ES-I3 (cell line): ENCODE results near the gene SPTLC3.

Experiments used
- H3K36me3 ChIP-seq: 2 replicates; pipeline ENCODE4 v1.6.1; 2013; ENCODE audit warnings: mild to moderate bottlenecking, low read length, control low read depth, moderate library complexity; ENCODE audit not compliant: insufficient read depth
- H3K4me1 ChIP-seq: 2 replicates; pipeline ENCODE4 v1.6.1; 2013; ENCODE audit warnings: mild to moderate bottlenecking, control low read depth, low read length; ENCODE audit not compliant: insufficient read depth
- H3K9ac ChIP-seq: 2 replicates; pipeline ENCODE4 v1.6.1; 2013; ENCODE audit warnings: low read depth, mild to moderate bottlenecking, low read length, moderate library complexity
- H3K9me3 ChIP-seq: 2 replicates; pipeline ENCODE4 v1.6.1; 2013; ENCODE audit warnings: mild to moderate bottlenecking, low read length, moderate library complexity; ENCODE audit not compliant: control insufficient read depth, insufficient read depth

Gene SPTLC3

GRCh38 chr20:13008761-13009681 lies at the start of gene SPTLC3:
TSS of gene SPTLC3 (plus strand) at chr20:13008972. CDS start at chr20:13009268, 296 bp downstream.
- H3K9ac ChIP-seq = no peak within 1 kb of the TSS
- H3K36me3 ChIP-seq = no peaks in the 10 kb centered on the region
- H3K9me3 ChIP-seq = no peaks in the 10 kb centered on the region
- peaks cover 10% of the 10 kb centered on the region for H3K4me1 ChIP-seq

GRCh38 chr20:12961725-12962124 lies 47.0 kb upstream of the SPTLC3 start:
- no peaks in the 10 kb centered on the region for H3K36me3 ChIP-seq
- no peak overlapping the region for H3K9ac ChIP-seq
- H3K4me1 ChIP-seq = no peaks in the 10 kb centered on the region
- no peaks in the 10 kb centered on the region for H3K9me3 ChIP-seq

GRCh38 chr20:12962895-12963294 lies 45.9 kb upstream of the SPTLC3 start:
- H3K9me3 ChIP-seq = no peaks in the 10 kb centered on the region
- no peaks in the 10 kb centered on the region for H3K36me3 ChIP-seq
- H3K9ac ChIP-seq = no peak overlapping the region
- no peaks in the 10 kb centered on the region for H3K4me1 ChIP-seq

GRCh38 chr20:12963416-12963815 lies 45.4 kb upstream of the SPTLC3 start:
- Histone ChIP-seq H3K9ac (no peak overlapping the region), H3K4me1 (no peaks in the 10 kb centered on the region), H3K36me3 (no peaks in the 10 kb centered on the region), H3K9me3 (no peaks in the 10 kb centered on the region)

GRCh38 chr20:12965212-12965869 lies 43.4 kb upstream of the SPTLC3 start:
- Histone ChIP-seq H3K36me3 (no peaks in the 10 kb centered on the region), H3K9me3 (no peaks in the 10 kb centered on the region), H3K4me1 (no peaks in the 10 kb centered on the region), H3K9ac (no peak overlapping the region)

- Histone ChIP-seq H3K9ac (no peak overlapping the region), H3K36me3 (no peaks in the 10 kb centered on the region), H3K4me1 (no peaks in the 10 kb centered on the region), H3K9me3 (no peaks in the 10 kb centered on the region)
Observed at GRCh38 chr20:12965870-12966251, 42.9 kb upstream of the SPTLC3 start.

GRCh38 chr20:12966468-12967085 lies 42.2 kb upstream of the SPTLC3 start:
- Histone ChIP-seq H3K9ac (no peak overlapping the region), H3K4me1 (no peaks in the 10 kb centered on the region), H3K36me3 (no peaks in the 10 kb centered on the region), H3K9me3 (no peaks in the 10 kb centered on the region)

GRCh38 chr20:12967932-12968331 lies 40.8 kb upstream of the SPTLC3 start:
- H3K9ac ChIP-seq = no peak overlapping the region
- H3K4me1 ChIP-seq = no peaks in the 10 kb centered on the region
- H3K9me3 ChIP-seq = no peaks in the 10 kb centered on the region
- no peaks in the 10 kb centered on the region for H3K36me3 ChIP-seq

- Histone ChIP-seq H3K9ac (no peak overlapping the region), H3K4me1 (no peaks in the 10 kb centered on the region), H3K9me3 (no peaks in the 10 kb centered on the region), H3K36me3 (no peaks in the 10 kb centered on the region)
Observed at GRCh38 chr20:12968472-12968871, 40.3 kb upstream of the SPTLC3 start.

GRCh38 chr20:12969071-12969669 lies 39.6 kb upstream of the SPTLC3 start:
- Histone ChIP-seq H3K36me3 (no peaks in the 10 kb centered on the region), H3K9ac (no peak overlapping the region), H3K4me1 (no peaks in the 10 kb centered on the region), H3K9me3 (no peaks in the 10 kb centered on the region)

- H3K9ac ChIP-seq = no peak overlapping the region
Observed at GRCh38 chr20:12970372-12970821, 38.4 kb upstream of the SPTLC3 start.

GRCh38 chr20:12975833-12976608 lies 32.8 kb upstream of the SPTLC3 start:
- Histone ChIP-seq H3K4me1 (no peaks in the 10 kb centered on the region), H3K9me3 (no peaks in the 10 kb centered on the region), H3K9ac (no peak overlapping the region), H3K36me3 (no peaks in the 10 kb centered on the region)

More at GRCh38 chr20:12970372-12970821, 38.4 kb upstream of the SPTLC3 start:
- H3K9me3 ChIP-seq = no peaks in the 10 kb centered on the region
- H3K4me1 ChIP-seq = no peaks in the 10 kb centered on the region
- H3K36me3 ChIP-seq = no peaks in the 10 kb centered on the region

- H3K9me3 ChIP-seq = no peaks in the 10 kb centered on the region
- H3K4me1 ChIP-seq = no peaks in the 10 kb centered on the region
- H3K36me3 ChIP-seq = no peaks in the 10 kb centered on the region
- H3K9ac ChIP-seq = no peak overlapping the region
Observed at GRCh38 chr20:12976720-12977309, 32.0 kb upstream of the SPTLC3 start.
